ENCODE measurements around the gene GGA1. TPM values are rescaled to one million over a fixed set of nuclear protein-coding genes. Genes with fewer than 3 reads are reported as not detected.

The GGA1 gene
- total and polyA plus RNA-seq, 10 of the 15 experiments (the other 5 are each of a cell fraction or from before 2014, with no cell fraction given) = 1.4 to 79.4 (median 44.4) TPM

DNA sequence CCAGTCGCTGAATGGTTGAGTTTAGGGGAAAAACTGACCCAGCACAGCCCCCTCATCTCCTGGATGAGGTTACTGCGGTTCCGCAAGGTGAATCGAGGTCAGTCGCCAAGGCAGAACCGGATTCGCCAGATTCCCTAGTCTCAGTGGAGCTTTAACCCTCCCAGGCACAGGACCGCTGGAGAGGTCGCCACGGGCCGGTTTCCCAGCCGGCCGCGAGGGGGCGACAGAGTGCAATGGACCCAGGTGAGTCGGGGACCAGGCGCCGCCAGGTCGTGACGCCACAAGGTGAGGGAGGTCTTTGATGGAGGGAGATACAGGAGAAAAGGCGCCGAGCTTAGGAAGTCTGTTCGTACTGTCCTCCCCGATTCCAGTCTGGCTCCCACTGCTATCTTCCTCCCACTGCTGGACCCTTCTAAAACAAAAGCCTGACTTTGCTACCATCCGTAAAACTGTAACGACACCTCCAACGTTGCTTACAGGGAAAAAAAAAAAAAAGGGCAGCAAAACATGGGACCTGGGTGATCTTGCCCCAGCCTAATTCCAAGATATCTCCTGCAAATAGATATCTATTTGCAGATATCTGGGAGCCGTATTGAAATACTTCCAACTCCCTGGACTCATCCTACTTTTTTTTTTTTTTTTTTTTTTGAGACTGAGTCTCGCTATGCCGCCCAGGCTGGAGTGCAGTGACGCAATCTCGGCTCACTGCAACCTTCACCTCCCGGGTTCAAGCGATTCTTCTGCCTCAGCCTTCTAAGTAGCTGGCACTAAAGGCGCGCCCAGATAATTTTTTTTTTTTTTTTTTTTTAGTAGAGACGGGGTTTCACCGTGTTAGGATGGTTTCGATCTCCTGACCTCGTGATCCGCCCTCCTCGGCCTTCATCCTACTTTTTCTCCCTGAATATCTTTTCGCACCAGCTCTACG is 1.4 kb upstream of the GGA1 start (continued):
- 0 out of 2 replicates have a peak, but pooled peaks have one; percentile 55 for TF ChIP-seq NBN (IDR thresholded peaks at IDR 0.05)
- 0 out of 2 replicates have a peak, but pooled peaks have one; percentile 32 for TF ChIP-seq CHD2 (IDR thresholded peaks at IDR 0.05; ENCODE audit: borderline replicate concordance, low read depth, low read length)
- peak; percentile 35; the same call in 1 of the 2 replicates for TF ChIP-seq EED (IDR thresholded peaks at IDR 0.05; ENCODE audit: low read depth)
- TF ChIP-seq, protein P1, sequence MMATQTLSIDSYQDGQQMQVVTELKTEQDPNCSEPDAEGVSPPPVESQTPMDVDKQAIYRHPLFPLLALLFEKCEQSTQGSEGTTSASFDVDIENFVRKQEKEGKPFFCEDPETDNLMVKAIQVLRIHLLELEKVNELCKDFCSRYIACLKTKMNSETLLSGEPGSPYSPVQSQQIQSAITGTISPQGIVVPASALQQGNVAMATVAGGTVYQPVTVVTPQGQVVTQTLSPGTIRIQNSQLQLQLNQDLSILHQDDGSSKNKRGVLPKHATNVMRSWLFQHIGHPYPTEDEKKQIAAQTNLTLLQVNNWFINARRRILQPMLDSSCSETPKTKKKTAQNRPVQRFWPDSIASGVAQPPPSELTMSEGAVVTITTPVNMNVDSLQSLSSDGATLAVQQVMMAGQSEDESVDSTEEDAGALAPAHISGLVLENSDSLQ (IDR thresholded peaks at IDR 0.05) = no peak
- TF ChIP-seq NR2F1 (conservative IDR thresholded peaks at IDR 0.05) = 0 out of 2 replicates have a peak, but pooled peaks have one; percentile 13
- TF ChIP-seq BHLHE40 (IDR thresholded peaks at IDR 0.05; ENCODE audit: borderline replicate concordance in 1 of 2, low read depth in 2 of 2, low read length in 1 of 2) = peak; percentile 47 to 52; a peak in 3 of 4 replicates
- TF ChIP-seq, protein P2, sequence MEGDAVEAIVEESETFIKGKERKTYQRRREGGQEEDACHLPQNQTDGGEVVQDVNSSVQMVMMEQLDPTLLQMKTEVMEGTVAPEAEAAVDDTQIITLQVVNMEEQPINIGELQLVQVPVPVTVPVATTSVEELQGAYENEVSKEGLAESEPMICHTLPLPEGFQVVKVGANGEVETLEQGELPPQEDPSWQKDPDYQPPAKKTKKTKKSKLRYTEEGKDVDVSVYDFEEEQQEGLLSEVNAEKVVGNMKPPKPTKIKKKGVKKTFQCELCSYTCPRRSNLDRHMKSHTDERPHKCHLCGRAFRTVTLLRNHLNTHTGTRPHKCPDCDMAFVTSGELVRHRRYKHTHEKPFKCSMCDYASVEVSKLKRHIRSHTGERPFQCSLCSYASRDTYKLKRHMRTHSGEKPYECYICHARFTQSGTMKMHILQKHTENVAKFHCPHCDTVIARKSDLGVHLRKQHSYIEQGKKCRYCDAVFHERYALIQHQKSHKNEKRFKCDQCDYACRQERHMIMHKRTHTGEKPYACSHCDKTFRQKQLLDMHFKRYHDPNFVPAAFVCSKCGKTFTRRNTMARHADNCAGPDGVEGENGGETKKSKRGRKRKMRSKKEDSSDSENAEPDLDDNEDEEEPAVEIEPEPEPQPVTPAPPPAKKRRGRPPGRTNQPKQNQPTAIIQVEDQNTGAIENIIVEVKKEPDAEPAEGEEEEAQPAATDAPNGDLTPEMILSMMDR (IDR thresholded peaks at IDR 0.05 in 2 of 3, conservative IDR thresholded peaks at IDR 0.05 in 1 of 3; ENCODE audit: control insufficient read depth in 2 of 3, extremely low read depth in 1 of 3, insufficient read depth in 1 of 3, low read depth in 3 of 3, low read length in 3 of 3) = peak; percentile 96 to 99 (median 99)
- TF ChIP-seq, protein P3, sequence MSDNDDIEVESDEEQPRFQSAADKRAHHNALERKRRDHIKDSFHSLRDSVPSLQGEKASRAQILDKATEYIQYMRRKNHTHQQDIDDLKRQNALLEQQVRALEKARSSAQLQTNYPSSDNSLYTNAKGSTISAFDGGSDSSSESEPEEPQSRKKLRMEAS (IDR thresholded peaks at IDR 0.05; ENCODE audit: low read depth, low read length) = no peak
- peak; percentile 47; the same call in 1 of the 2 replicates for TF ChIP-seq LARP7 (IDR thresholded peaks at IDR 0.05)
- TF ChIP-seq IKZF1 (conservative IDR thresholded peaks at IDR 0.05) = peak; percentile 47
- TF ChIP-seq NFYB (IDR thresholded peaks at IDR 0.05; ENCODE audit: insufficient read depth, low read depth, low read length) = no peak
- TF ChIP-seq, protein P4, sequence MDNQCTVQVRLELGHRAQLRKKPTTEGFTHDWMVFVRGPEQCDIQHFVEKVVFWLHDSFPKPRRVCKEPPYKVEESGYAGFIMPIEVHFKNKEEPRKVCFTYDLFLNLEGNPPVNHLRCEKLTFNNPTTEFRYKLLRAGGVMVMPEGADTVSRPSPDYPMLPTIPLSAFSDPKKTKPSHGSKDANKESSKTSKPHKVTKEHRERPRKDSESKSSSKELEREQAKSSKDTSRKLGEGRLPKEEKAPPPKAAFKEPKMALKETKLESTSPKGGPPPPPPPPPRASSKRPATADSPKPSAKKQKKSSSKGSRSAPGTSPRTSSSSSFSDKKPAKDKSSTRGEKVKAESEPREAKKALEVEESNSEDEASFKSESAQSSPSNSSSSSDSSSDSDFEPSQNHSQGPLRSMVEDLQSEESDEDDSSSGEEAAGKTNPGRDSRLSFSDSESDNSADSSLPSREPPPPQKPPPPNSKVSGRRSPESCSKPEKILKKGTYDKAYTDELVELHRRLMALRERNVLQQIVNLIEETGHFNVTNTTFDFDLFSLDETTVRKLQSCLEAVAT (IDR thresholded peaks at IDR 0.05) = no peak
- TF ChIP-seq GATAD2B (conservative IDR thresholded peaks at IDR 0.05; ENCODE audit: low read depth) = no peak
- TF ChIP-seq CREM (IDR thresholded peaks at IDR 0.05; ENCODE audit: low read depth) = peak; percentile 68
- TF ChIP-seq SMARCA5 (IDR thresholded peaks at IDR 0.05) = peak; percentile 94
- TF ChIP-seq, protein P5, sequence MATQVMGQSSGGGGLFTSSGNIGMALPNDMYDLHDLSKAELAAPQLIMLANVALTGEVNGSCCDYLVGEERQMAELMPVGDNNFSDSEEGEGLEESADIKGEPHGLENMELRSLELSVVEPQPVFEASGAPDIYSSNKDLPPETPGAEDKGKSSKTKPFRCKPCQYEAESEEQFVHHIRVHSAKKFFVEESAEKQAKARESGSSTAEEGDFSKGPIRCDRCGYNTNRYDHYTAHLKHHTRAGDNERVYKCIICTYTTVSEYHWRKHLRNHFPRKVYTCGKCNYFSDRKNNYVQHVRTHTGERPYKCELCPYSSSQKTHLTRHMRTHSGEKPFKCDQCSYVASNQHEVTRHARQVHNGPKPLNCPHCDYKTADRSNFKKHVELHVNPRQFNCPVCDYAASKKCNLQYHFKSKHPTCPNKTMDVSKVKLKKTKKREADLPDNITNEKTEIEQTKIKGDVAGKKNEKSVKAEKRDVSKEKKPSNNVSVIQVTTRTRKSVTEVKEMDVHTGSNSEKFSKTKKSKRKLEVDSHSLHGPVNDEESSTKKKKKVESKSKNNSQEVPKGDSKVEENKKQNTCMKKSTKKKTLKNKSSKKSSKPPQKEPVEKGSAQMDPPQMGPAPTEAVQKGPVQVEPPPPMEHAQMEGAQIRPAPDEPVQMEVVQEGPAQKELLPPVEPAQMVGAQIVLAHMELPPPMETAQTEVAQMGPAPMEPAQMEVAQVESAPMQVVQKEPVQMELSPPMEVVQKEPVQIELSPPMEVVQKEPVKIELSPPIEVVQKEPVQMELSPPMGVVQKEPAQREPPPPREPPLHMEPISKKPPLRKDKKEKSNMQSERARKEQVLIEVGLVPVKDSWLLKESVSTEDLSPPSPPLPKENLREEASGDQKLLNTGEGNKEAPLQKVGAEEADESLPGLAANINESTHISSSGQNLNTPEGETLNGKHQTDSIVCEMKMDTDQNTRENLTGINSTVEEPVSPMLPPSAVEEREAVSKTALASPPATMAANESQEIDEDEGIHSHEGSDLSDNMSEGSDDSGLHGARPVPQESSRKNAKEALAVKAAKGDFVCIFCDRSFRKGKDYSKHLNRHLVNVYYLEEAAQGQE (IDR thresholded peaks at IDR 0.05; ENCODE audit: low read depth, low read length) = no peak
- peak; percentile 74; the same call in 1 of the 2 replicates for TF ChIP-seq RCOR1 (conservative IDR thresholded peaks at IDR 0.05; ENCODE audit: low read depth, low read length)

Measured in GM12878 (cell line).